ENCODE measurements around the gene RAB43. TPM values are rescaled to one million over a fixed set of nuclear protein-coding genes. Genes with fewer than 3 reads are reported as not detected.

Gene RAB43
- polyA plus RNA-seq, 1 of the 3 experiments (the other 2 are of a cell fraction) = 9.5 TPM

DNA sequence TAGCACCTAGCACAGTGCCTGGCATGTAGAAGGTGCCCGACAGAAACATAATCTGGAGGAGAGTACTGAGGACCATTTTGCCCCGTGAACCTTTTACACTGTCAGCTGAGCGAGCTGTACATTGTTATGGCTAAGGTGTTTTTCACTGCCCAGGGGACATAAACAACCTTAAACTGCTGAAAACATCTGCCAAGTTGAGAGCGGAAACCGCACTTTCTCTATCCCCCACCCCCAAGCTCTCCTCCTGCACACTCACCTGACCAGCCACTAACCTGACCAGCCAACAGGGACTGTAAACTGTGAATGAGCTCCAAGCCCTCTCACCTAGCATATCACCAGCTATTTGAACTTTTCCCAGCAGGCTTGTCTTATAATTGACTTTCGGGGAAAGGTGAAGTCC lies 17.6 kb downstream of the RAB43 start (continued):
- TF ChIP-seq, protein P1, sequence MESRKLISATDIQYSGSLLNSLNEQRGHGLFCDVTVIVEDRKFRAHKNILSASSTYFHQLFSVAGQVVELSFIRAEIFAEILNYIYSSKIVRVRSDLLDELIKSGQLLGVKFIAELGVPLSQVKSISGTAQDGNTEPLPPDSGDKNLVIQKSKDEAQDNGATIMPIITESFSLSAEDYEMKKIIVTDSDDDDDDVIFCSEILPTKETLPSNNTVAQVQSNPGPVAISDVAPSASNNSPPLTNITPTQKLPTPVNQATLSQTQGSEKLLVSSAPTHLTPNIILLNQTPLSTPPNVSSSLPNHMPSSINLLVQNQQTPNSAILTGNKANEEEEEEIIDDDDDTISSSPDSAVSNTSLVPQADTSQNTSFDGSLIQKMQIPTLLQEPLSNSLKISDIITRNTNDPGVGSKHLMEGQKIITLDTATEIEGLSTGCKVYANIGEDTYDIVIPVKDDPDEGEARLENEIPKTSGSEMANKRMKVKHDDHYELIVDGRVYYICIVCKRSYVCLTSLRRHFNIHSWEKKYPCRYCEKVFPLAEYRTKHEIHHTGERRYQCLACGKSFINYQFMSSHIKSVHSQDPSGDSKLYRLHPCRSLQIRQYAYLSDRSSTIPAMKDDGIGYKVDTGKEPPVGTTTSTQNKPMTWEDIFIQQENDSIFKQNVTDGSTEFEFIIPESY (IDR thresholded peaks at IDR 0.05; ENCODE audit: borderline replicate concordance, low read depth) = no peak

DNA sequence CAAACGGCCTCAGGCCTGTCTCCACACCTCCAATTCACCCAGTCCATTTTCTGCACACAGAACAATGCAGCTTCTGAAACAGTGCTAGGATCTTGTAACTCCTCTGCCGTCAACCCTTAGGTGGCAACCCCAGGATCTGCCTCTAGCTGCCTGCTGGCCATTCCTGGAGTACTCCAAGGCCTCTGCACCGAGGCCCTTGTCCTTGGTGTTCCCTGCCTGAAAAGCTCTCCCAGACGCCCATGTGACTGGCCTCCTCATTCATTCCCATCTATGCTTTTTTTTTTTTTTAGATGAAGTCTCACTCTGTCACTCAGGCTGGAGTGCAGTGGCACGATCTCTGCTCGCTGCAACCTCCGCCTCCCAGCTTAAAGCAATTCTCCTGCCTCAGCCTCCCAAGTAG lies 18.3 kb downstream of the RAB43 start:
- TF ChIP-seq SMC3 (IDR thresholded peaks at IDR 0.05; ENCODE audit: low read depth, low read length) = no peak
- TF ChIP-seq FOXJ3 (CRISPR knock-in tag; IDR thresholded peaks at IDR 0.05) = no peak
- TF ChIP-seq TEAD4 (IDR thresholded peaks at IDR 0.05; ENCODE audit: borderline replicate concordance, insufficient read depth) = no peak
- TF ChIP-seq JUND (IDR thresholded peaks at IDR 0.05) = no peak
- no peak for TF ChIP-seq SIN3A (IDR thresholded peaks at IDR 0.05; ENCODE audit: borderline replicate concordance, low read depth, low read length)
- TF ChIP-seq RXRA (IDR thresholded peaks at IDR 0.05; ENCODE audit: borderline replicate concordance, low read depth) = no peak
- TF ChIP-seq, protein P2, sequence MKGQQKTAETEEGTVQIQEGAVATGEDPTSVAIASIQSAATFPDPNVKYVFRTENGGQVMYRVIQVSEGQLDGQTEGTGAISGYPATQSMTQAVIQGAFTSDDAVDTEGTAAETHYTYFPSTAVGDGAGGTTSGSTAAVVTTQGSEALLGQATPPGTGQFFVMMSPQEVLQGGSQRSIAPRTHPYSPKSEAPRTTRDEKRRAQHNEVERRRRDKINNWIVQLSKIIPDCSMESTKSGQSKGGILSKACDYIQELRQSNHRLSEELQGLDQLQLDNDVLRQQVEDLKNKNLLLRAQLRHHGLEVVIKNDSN (IDR thresholded peaks at IDR 0.05; ENCODE audit: borderline replicate concordance, low read depth) = no peak
- TF ChIP-seq, protein P3, sequence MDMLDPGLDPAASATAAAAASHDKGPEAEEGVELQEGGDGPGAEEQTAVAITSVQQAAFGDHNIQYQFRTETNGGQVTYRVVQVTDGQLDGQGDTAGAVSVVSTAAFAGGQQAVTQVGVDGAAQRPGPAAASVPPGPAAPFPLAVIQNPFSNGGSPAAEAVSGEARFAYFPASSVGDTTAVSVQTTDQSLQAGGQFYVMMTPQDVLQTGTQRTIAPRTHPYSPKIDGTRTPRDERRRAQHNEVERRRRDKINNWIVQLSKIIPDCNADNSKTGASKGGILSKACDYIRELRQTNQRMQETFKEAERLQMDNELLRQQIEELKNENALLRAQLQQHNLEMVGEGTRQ (IDR thresholded peaks at IDR 0.05; ENCODE audit: borderline replicate concordance, low read depth, low read length) = no peak
- TF ChIP-seq ELF1 (IDR thresholded peaks at IDR 0.05) = no peak
- no peaks in the 10 kb centered on the region for H3K4me1 ChIP-seq (ENCODE audit: control insufficient read depth in 1 of 2, insufficient read depth in 2 of 2, low read depth in 1 of 2, low read length in 1 of 2)
- no peaks in the 10 kb centered on the region for H3K9me2 ChIP-seq
- no peak overlapping the region for H3K4me3 ChIP-seq (ENCODE audit: low read depth in 2 of 2, low read length in 1 of 2)
- H3K9me3 ChIP-seq = no peaks in the 10 kb centered on the region
- 83% methylated on average over 7 of the region's 7 CpGs for WGBS (ENCODE audit: low lambda C conversion rate)
- peaks cover 43% of the 10 kb centered on the region for H4K20me1 ChIP-seq (ENCODE audit: insufficient read depth)
- no peak overlapping the region for H3K4me2 ChIP-seq
- no peak overlapping the region for H3K9ac ChIP-seq
- H2AFZ ChIP-seq (ENCODE audit: low read depth) = no peak overlapping the region
- POLR2A ChIA-PET = no interaction called here
- CTCF ChIA-PET = interaction anchor here (1.5 kb wide), 1 partner anchor 133 kb away, joined by 9 read pairs; no protein-coding TSS in a partner anchor
- no peak for DNase-seq
- no peaks in the 10 kb centered on the region for H3K27me3 ChIP-seq (ENCODE audit: insufficient read depth)
- H3K79me2 ChIP-seq (ENCODE audit: insufficient read depth) = peaks cover 48% of the 10 kb centered on the region
- no peak overlapping the region for H3K27ac ChIP-seq (ENCODE audit: low read depth in 2 of 2, low read length in 1 of 2)
- H3F3A ChIP-seq (replicated peaks; ENCODE audit: insufficient read depth) = no peaks in the 10 kb centered on the region
- peaks cover 2 to 7% of the 10 kb centered on the region in 2 experiments for H3K36me3 ChIP-seq (replicated peaks in 1 of 2; ENCODE audit: control insufficient read depth in 1 of 2, insufficient read depth in 2 of 2, low read length in 1 of 2)

DNA sequence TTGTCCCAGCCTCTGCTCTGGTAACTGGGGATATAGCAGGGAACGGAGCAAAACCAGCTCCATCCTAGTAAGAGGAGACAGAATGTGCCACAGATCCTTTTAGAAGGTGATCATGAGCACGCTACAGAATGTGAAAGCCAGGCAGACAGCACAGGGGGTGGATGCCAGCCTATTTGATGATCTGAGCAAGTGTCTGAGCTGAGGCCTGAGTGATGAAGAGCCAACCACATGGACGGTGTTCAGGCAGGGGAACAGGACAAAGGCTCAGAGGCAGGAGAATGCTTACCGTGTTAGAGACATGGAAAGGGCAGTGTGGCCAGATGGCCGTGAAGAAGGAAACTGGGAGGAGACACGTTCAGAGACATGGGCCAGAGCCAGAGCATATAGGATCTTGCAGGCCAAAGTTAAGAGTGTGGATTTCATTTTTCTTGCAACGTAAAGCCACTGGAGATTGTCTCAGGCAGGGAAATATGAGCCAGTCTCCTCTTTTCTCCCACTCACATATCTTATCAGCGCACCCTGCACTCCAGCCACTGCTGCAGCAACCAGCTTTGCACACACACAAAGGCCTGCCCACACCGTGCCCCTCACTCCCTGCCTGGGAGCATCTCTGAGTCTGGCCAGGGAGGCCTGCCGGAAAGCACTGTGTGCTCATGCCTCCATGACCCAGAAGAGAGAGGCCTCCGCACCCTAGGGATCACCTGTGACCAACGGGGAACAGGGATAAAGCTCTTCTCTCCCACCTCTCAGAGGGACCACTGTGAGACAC lies 20.1 kb downstream of the RAB43 start:
- CTCF ChIA-PET = interaction anchor here (2.0 to 2.5 kb wide), 2 partner anchors 48 to 131 kb away, joined by 5 to 18 read pairs; no protein-coding TSS in a partner anchor
- no peak overlapping the region for H3K4me3 ChIP-seq (ENCODE audit: low read depth in 2 of 2, low read length in 1 of 2)
- peaks cover 0 to 7% of the 10 kb centered on the region in 2 experiments for H3K36me3 ChIP-seq (replicated peaks in 1 of 2; ENCODE audit: control insufficient read depth in 1 of 2, insufficient read depth in 2 of 2, low read length in 1 of 2)
- H3K9me2 ChIP-seq = no peaks in the 10 kb centered on the region
- H2AFZ ChIP-seq (ENCODE audit: low read depth) = no peak overlapping the region
- DNase-seq = no peak
- no peak overlapping the region for H3K4me2 ChIP-seq
- H3K9ac ChIP-seq = no peak overlapping the region
- TF ChIP-seq, protein P4, sequence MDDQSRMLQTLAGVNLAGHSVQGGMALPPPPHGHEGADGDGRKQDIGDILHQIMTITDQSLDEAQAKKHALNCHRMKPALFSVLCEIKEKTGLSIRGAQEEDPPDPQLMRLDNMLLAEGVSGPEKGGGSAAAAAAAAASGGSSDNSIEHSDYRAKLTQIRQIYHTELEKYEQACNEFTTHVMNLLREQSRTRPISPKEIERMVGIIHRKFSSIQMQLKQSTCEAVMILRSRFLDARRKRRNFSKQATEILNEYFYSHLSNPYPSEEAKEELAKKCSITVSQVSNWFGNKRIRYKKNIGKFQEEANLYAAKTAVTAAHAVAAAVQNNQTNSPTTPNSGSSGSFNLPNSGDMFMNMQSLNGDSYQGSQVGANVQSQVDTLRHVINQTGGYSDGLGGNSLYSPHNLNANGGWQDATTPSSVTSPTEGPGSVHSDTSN (IDR thresholded peaks at IDR 0.05) = no peak
- no peak for TF ChIP-seq RXRA (IDR thresholded peaks at IDR 0.05; ENCODE audit: borderline replicate concordance, low read depth)
- no peak for TF ChIP-seq TEAD4 (IDR thresholded peaks at IDR 0.05; ENCODE audit: borderline replicate concordance, insufficient read depth)
- no peak for TF ChIP-seq MEF2A (IDR thresholded peaks at IDR 0.05; ENCODE audit: borderline replicate concordance, low read depth)
- no peak for TF ChIP-seq FOSL2 (IDR thresholded peaks at IDR 0.05; ENCODE audit: borderline replicate concordance, low read depth)
- H4K20me1 ChIP-seq (ENCODE audit: insufficient read depth) = peaks cover 42% of the 10 kb centered on the region
- H3F3A ChIP-seq (replicated peaks; ENCODE audit: insufficient read depth) = no peaks in the 10 kb centered on the region
- H3K79me2 ChIP-seq (ENCODE audit: insufficient read depth) = peaks cover 56% of the 10 kb centered on the region
- POLR2A ChIA-PET = no interaction called here
- H3K27me3 ChIP-seq (ENCODE audit: insufficient read depth) = no peaks in the 10 kb centered on the region
- no peaks in the 10 kb centered on the region for H3K4me1 ChIP-seq (ENCODE audit: control insufficient read depth in 1 of 2, insufficient read depth in 2 of 2, low read depth in 1 of 2, low read length in 1 of 2)
- no peak overlapping the region for H3K27ac ChIP-seq (ENCODE audit: low read depth in 2 of 2, low read length in 1 of 2)
- 88% methylated on average over 9 of the region's 12 CpGs for WGBS (ENCODE audit: low lambda C conversion rate)
- no peaks in the 10 kb centered on the region for H3K9me3 ChIP-seq
